ENCODE data around the gene CHST8. TPM values are rescaled to one million over a fixed set of nuclear protein-coding genes. Genes with fewer than 3 reads are reported as not detected.

CHST8 gene
- total RNA-seq, 1 experiment from 2014 or later: 0.79 TPM

DNA sequence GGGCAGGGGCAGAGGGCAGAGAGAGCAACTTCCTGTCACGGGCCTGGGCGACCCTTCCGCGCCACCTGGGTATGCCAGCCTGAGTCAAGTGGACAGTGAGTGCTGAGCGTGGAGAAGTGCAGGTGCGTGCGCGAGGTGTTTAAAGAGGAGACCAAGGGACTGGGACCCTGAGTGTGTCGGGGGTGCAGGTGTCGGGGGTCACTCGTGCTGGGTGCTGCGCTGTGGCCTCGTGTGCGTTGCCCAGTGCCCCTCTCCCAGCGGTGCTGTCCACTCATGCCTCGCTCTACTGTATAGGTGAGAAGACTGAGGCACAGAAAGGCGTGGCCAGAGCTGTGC lies 156.0 kb downstream of the CHST8 start:
- no peak for DNase-seq (ENCODE audit: low read depth, low spot score)
- in situ Hi-C loops (cut with HindIII; ENCODE audit: low pct_unique_long_range_greater_than_20kb, low sequenced_read_pairs): no loop called here

DNA sequence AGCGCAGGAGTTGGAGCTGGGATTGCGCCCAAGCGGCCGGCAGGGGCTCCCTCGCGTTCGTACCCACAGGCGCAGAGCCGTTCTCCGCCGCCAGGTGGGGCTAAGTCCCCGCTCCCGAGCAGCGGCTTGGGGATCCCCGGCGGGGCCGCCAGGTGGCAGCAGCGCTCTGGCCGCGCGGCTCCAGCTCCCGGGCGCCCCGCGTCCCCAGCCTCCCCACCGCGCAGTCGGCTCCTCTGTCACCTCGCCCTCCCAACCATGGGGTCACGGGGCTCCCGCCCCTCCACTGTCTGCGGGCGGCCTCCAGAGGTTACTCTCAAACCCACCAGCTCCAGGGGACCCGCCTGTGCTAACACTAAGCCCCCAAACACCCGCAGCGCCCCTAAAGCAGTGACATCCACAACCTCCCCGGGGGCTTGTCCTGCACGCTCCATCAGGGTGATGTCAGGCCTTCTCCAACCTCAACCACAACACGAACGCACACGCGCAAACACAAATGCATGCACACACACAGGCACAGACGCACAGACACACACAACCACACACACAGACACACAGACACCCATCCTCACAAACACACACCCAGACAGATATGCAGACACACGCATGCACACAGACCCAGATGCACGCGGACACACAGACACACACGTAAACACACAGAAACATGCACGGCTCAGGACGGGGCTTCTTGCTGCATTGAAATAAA lies 156.5 kb downstream of the CHST8 start:
- in situ Hi-C loops (cut with HindIII; ENCODE audit: low pct_unique_long_range_greater_than_20kb, low sequenced_read_pairs): no loop called here
- DNase-seq (ENCODE audit: low read depth, low spot score): peak; percentile 74

DNA sequence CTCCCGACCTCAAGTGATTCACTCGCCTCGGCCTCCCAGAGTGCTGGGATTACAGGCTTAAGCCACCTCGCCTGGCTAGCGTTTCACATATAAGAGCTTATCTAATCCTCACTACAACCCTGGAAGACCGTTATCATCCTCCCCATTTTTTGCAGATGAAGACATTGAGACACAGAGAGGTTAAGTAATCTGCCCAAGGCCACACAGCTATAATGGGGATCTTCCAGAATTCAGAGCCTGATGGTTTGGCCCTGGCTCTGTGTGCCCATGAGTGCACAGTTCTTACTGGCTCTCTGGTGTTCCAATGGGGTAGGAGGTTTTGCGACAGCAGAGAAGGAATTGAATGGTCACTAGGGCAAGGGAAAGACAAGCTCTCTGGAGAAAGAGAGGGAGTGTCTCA lies 158.1 kb downstream of the CHST8 start:
- in situ Hi-C loops (cut with HindIII; ENCODE audit: low pct_unique_long_range_greater_than_20kb, low sequenced_read_pairs): no loop called here
- DNase-seq (ENCODE audit: low read depth, low spot score): no peak

DNA sequence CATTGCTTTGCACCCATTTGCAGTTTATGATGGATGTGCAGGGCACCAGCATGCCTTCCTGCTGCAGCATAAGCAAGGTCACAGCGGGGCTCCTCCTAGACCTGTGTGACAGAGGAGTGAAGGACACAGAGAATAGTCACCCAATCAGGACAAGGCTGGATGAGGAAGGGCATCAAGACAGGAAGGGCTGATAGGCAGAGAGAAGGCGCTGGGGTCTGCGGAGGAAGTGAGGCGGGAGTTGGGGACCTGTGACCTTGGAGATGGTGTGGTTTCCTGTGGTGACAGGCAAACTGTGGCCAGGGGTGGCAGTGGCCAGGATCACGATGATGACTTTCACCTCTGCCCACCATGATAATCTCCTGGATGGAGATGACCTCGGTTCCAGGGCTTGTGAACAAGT lies 158.5 kb downstream of the CHST8 start:
- in situ Hi-C loops (cut with HindIII; ENCODE audit: low pct_unique_long_range_greater_than_20kb, low sequenced_read_pairs): no loop called here
- DNase-seq (ENCODE audit: low read depth, low spot score): no peak

DNA sequence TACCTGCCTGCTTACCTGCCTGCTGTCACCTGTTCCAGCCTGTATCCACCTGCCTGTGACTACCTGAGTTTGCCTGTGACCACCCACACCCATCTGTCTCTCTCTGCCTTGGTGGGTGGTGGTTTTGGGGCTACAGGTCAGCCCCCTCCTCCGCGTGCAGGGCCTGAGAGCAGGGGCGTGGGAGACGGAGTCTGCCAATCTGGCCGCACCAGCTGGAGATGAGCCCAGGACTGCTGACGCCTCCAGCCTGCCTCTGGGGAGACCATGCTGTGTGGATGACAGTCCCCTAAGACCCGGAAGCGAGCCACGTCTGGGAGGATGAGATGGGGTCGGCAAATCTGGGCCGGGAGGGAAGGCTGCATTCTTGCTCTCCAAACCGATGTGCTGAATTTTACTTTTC lies 159.0 kb downstream of the CHST8 start:
- DNase-seq (ENCODE audit: low read depth, low spot score): no peak
- in situ Hi-C loops (cut with HindIII; ENCODE audit: low pct_unique_long_range_greater_than_20kb, low sequenced_read_pairs): no loop called here

DNA sequence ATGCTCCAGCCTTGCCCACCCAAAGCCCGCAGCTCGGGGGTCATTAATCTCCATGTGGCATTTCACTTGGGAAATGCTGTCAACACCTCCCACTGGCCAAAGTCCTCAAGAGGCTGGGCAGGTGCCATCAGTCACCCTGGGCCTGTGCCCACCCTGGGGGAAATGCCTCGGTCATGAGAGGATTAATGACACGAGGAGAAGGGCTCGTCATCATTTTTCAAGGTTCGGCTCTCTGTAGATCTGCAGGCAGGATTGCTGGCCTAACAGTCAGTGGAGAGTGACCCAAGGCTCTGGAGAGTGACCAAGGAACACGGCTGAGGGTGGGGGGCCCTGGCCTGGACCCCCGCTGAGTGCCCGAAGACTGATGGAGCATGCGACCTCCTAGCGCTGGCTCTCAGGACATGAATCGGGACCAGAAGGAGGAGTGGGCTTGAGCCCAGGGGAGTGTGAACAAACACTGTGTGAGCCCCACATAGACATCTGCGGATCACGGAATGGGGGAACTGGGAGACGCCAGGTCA lies 159.7 kb downstream of the CHST8 start:
- in situ Hi-C loops (cut with HindIII; ENCODE audit: low pct_unique_long_range_greater_than_20kb, low sequenced_read_pairs): no loop called here
- DNase-seq (ENCODE audit: low read depth, low spot score): no peak

DNA sequence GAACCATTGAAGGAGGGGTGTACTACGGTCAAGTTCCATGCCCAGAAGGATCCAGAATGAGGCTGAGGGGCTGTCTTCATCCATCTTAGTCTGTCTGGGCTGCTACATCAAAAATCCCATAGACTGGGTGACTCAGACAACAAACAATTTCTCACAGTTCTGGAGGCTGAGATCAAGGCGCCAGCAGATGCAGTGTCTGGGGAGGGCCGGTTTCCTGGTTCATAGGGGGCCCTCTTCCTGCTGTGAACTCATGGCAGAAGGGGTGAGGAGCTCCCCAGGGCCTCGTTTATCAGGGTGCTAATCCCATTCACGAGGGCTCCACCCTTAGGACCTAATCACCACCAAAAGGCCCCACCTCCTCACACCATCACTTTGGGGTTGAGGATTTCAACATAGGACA lies 160.2 kb downstream of the CHST8 start:
- DNase-seq (ENCODE audit: low read depth, low spot score): no peak
- in situ Hi-C loops (cut with HindIII; ENCODE audit: low pct_unique_long_range_greater_than_20kb, low sequenced_read_pairs): no loop called here

DNA sequence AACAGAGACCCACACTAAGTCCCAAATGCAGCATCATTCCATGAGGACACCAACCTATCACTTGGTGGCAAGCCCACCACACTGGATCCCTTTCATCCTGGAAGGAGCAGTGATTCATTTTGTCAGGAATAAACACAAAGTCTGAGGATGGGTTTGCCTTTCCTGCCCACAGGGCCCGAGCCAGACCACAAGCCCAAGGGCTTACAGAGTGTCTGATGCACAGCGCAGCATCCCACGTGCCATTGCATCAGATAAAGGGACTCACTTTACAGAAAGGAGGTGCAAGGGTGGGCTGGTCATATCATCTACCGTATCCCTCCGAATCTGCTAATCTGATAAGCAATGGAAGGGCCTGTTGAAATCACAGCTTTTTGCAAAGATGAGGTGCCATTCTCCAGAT lies 162.7 kb downstream of the CHST8 start:
- in situ Hi-C loops (cut with HindIII; ENCODE audit: low pct_unique_long_range_greater_than_20kb, low sequenced_read_pairs): no loop called here
- DNase-seq (ENCODE audit: low read depth, low spot score): no peak

DNA sequence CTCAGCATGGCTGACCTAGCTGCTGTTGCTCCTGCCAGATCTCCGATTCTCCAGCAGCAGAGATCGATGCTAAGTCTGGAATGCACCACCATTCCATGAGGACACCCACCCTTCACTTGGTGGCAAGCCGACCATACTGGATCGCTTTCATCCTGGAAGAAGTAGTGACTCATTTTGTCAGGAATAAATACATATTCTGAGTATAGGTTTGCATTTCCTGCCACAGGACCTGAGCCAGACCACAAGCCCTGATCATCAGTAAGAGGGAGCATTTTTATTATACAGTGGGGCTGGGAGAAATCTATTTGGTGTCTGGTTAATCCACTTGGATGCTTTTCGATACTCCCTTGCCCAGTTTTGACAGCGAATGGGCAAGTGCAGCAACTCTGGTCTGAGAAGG lies 164.0 kb downstream of the CHST8 start:
- in situ Hi-C loops (cut with HindIII; ENCODE audit: low pct_unique_long_range_greater_than_20kb, low sequenced_read_pairs): no loop called here
- DNase-seq (ENCODE audit: low read depth, low spot score): no peak

DNA sequence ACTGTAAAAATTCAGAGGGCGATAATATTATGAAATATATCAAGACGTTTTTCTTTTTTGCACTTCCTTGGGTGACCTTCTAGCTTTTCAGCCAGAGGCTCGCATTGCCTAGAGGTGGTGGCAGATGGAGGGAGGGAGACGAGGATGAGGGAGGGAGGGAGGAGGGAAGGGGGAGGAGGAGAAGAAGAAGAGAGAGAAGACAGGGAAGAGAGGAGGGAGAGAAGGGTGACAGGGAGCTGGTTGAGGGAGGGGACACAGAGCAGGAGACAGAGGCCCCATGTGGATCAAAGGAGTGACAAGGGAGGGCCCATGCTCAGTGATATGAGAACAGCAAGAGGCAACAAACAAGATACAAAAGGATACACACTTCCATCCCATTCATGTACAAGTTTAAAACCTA lies 166.9 kb downstream of the CHST8 start:
- in situ Hi-C loops (cut with HindIII; ENCODE audit: low pct_unique_long_range_greater_than_20kb, low sequenced_read_pairs): no loop called here
- no peak for DNase-seq (ENCODE audit: low read depth, low spot score)

DNA sequence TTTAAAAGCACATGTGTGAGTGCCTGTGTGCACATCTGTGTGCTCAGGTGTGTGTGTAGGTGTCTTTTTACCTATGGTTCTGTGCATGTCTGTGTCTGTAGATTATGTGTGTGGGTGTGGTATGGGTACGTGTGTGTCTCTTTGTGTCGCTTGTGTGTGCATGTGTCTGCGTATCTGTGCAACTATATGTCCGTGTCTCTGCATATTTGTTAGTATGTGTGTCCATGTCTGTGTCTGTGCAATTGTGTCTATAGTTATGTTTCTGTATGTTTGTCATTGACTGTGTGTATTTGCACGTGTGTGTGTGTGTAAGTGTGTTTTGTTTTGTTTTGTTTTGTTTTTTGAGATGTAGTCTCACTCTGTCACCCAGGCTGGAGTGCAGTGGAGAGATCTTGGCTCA lies 167.6 kb downstream of the CHST8 start:
- in situ Hi-C loops (cut with HindIII; ENCODE audit: low pct_unique_long_range_greater_than_20kb, low sequenced_read_pairs): no loop called here
- no peak for DNase-seq (ENCODE audit: low read depth, low spot score)

DNA sequence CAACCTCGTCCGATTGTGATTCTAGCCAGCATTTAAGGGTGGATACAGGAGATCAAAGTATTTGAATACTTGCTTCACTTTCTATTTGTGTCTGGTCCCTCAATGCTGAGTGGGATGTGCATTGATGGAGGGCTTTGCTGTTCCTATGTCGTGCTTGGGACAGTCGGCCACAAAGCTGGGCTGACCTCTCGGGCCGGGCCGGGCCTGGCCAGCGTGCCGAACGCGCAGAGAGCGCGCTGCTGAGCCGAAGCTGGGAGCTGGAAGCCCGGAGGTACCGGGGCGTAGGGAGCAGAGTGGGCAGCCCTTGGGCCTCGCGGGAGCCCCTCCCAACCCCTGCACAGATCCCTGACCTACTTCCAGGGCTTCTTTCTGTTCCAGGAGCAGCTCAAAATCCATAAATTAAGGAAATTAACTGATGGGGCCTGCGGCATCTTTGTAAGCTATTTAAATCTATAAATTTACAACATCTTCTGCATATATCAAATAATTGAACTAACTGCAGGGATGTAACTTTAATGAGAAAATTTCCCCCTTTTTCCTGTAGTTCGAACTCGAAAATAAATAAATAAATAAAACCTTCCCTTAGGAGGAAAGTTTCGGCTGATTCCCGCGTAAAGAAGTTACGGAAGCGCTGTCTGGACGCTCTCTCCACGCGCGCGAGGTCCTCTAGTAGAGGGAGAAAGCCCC lies 173.1 kb downstream of the CHST8 start:
- in situ Hi-C loops (cut with HindIII; ENCODE audit: low pct_unique_long_range_greater_than_20kb, low sequenced_read_pairs): no loop called here
- no peak for DNase-seq (ENCODE audit: low read depth, low spot score)

DNA sequence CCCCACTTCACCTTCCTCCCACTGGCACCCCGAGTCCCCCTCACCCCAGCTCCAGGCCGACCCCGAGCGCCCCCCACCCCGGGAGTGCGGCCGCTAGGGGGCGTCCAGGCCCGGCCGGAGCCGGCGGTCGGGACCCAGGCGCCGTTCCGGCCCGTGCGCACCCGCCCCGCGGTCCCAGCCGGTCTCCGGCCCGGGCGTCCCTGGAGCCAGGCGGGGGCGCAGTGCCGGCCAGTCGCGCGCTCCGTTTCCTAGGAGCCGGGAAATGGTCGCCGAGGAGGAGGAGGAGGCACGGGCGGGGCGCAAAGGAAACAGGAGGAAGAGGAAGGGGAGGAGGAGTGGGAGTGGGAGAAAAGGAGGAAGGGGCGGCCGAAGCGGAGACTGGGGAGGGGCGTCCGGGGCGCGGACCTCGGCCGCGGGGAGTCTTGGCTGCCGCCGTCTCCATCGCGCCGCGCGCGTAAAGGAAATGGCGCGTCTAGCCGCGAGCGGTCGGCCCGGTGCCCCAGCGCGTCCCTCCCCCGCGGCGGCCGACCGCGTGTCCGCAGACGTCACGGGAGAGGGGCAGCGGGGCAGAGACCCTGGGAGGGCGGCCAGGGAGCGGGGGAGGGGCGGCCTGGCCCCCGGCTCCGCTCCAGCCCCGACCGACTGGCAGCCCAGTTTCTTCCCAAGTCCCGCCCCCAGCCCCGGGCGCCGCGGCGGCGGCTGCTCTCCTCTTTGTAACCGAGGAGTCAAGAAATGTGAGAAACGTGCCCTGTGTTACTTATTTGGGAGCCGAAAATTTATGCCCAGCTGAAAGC lies 173.8 kb downstream of the CHST8 start:
- in situ Hi-C loops (cut with HindIII; ENCODE audit: low pct_unique_long_range_greater_than_20kb, low sequenced_read_pairs): no loop called here

DNA sequence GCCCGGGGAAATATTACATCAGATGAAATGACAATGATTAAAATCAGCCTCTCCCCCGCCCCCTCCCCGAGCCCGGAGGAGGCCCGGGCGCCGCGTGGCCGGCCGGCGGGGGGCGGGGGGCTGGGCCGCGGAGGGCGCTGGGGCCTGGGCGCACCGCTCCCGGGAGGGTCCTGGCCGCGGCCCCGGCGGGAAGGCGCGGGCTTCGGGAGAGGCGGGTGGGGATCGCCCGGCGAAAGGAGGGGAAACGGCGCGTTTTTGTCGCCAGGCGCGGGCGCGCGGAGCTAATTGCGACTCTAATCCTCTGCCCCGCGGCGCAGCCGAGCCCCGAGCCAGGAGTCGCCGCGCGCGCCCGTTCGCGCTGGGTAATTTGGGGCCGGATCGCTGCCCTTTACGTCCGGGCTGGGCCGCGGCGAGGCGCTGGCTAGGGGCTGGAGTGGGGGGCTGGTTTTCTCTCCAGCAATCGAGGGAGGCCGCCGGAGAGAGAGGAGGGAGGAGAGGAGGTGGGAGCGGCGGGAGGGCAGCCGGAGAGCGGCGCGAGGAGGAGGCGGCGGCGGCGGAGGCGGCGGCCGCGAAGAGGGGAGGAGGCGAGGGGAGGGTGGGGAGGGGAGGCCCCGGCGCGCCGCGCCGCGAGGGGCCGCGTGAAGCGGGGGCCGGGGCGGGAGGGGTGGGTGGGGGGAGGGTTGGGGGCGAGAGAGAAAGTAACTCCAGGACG lies 174.6 kb downstream of the CHST8 start, which contains the start of gene KCTD15:
Gene KCTD15 (plus strand): TSS at position 707 of the 712 bp plus-strand sequence. CDS start 3,585 bp downstream, outside the sequence.
- in situ Hi-C loops (cut with HindIII; ENCODE audit: low pct_unique_long_range_greater_than_20kb, low sequenced_read_pairs): no loop called here
- DNase-seq (ENCODE audit: low read depth, low spot score): peak; percentile 34

More for the DNA sequence above, 173.8 kb downstream of the CHST8 start:
- DNase-seq (ENCODE audit: low read depth, low spot score): peak; percentile 86

DNA sequence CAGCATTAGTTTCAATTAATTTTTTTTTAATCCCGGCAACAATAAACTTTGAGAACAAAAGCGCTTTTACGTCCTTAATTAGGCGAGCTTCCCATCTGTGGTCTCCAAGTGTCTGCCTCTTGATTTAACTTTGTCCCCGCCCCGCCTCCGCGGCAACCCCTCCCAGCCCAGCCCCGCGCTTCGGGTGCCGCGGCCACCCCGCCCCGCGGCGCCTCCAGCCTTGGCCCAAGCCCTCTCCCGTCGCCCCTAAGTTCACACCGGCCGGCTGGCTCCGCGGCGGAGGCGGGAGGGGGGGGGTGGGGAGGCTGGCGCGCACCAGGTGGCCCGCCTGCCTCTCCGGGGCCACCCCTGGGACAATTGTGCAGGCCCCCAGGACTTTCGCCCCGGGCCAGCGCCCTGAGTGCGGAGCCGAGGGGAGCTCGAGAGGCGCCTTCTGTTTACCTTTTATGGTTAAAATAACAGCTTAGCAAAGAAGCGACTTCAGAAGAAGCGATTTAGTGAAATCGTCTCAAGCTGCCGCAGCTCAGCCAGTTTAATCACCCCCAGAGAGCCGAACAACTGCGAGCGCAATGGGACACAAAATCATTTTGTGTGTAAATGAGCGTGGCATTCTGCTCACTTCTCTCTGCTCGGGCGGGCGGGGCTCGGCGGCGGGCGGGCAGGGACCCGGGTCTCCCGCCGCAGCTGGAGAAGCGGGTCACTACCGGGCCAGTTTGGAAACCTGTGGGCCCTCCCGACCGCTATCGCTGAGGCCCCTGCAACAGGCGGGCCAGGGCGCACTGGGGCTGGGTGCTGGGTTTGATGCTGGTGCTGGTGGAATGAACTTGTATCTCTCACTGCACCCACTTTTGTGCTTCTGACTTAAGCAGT lies 176.3 kb downstream of the CHST8 start:
- no peak for DNase-seq (ENCODE audit: low read depth, low spot score)
- in situ Hi-C loops (cut with HindIII; ENCODE audit: low pct_unique_long_range_greater_than_20kb, low sequenced_read_pairs): no loop called here

DNA sequence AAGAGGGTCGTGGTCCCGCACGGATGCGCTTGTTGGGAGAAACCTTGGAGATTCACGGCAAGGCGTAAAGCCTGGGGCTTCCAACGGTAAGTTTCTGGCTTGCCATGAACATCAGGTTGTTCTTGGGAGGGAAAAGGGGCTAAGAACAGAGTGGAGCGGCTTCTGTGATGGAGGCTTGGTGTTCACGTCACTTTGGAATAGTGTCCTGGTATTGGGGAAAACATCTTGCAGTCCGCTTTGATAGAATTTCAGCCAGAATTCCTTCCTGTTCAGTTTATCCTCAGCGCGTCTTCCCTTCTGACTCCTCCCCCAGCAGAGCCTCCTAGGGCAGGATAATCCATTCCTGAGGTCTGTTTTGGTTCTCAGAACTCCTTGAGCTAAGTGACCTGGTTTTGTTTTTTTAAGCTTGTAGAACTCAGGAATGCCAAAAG lies 176.9 kb downstream of the CHST8 start:
- in situ Hi-C loops (cut with HindIII; ENCODE audit: low pct_unique_long_range_greater_than_20kb, low sequenced_read_pairs): no loop called here

DNA sequence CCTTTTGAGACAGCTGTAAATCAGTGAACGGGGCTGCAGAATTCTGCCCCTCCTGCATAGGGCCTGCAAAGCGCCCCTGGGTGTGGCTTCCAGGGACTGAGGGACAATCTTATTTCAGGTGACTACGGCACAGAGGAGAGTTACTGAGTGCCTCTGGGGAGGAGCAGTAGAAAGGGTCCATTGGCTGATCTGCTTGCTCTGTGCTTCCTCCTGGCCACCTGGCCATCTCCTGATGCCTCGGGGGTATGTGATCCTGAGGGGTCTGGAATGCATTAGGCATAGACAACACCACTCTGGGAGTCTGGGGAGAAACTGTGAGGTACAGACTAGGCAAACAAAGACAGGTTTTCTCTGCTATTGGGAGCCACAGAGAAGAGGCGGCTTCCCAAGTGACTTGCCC lies 177.7 kb downstream of the CHST8 start:
- DNase-seq (ENCODE audit: low read depth, low spot score): no peak
- in situ Hi-C loops (cut with HindIII; ENCODE audit: low pct_unique_long_range_greater_than_20kb, low sequenced_read_pairs): no loop called here

More for the DNA sequence above, 176.9 kb downstream of the CHST8 start:
- DNase-seq (ENCODE audit: low read depth, low spot score): no peak

Measured in SK-MEL-5 (cell line).